Right forelimb (tissue), 1 donor: ENCODE measurements around the gene ZFYVE9.
"Not testable (repeated sequence)": the region's sequence is repeated elsewhere in the genome, so short reads cannot be mapped to it uniquely, and the experiment has no call there.

ENCODE experiments used
- DNase-seq: peaks from one replicate; pipeline ENCODE4 v3.0.0-alpha.2; 2018

ZFYVE9 gene, protein sequence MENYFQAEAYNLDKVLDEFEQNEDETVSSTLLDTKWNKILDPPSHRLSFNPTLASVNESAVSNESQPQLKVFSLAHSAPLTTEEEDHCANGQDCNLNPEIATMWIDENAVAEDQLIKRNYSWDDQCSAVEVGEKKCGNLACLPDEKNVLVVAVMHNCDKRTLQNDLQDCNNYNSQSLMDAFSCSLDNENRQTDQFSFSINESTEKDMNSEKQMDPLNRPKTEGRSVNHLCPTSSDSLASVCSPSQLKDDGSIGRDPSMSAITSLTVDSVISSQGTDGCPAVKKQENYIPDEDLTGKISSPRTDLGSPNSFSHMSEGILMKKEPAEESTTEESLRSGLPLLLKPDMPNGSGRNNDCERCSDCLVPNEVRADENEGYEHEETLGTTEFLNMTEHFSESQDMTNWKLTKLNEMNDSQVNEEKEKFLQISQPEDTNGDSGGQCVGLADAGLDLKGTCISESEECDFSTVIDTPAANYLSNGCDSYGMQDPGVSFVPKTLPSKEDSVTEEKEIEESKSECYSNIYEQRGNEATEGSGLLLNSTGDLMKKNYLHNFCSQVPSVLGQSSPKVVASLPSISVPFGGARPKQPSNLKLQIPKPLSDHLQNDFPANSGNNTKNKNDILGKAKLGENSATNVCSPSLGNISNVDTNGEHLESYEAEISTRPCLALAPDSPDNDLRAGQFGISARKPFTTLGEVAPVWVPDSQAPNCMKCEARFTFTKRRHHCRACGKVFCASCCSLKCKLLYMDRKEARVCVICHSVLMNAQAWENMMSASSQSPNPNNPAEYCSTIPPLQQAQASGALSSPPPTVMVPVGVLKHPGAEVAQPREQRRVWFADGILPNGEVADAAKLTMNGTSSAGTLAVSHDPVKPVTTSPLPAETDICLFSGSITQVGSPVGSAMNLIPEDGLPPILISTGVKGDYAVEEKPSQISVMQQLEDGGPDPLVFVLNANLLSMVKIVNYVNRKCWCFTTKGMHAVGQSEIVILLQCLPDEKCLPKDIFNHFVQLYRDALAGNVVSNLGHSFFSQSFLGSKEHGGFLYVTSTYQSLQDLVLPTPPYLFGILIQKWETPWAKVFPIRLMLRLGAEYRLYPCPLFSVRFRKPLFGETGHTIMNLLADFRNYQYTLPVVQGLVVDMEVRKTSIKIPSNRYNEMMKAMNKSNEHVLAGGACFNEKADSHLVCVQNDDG (N-terminal part only)

DNA sequence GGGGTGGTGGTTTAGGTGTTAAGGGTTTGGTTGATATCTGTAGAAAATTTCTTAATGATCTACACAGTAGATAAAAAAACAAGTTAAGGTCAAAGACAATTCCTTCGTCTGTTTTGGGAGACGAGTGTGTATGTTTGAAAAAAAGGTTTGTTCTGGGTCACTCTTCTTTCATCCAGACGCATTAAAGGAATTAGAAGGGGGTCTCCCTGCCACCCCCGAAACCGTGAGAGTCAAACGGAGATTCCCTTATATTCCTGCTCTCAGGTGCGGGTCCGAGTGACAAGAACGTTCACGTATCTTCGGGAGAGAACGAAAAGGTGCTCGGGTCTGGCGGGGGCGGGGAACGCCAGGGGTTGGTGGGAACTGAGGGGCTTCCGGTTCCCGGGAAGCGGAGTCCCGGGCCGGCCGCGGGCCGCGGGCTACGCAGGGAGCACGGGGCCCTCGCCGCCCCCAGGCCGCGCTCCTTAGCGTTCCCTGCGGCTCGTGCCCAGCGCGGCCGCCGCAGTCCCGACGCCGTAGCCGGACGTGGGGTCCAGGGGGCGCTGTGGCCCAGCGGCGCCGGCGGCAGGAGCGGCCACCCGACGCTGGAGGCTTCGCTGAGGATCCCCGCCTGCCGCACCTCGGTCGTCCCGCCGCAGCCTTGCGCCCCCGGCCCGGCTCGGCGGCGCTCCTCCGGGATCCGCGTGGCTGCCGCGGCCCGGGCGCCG, at the start of gene ZFYVE9:
Gene ZFYVE9 (plus strand): TSS at position 577 of the 707 bp plus-strand sequence. CDS start 91,118 bp downstream, outside the sequence.
- peak; percentile 85 for DNase-seq

DNA sequence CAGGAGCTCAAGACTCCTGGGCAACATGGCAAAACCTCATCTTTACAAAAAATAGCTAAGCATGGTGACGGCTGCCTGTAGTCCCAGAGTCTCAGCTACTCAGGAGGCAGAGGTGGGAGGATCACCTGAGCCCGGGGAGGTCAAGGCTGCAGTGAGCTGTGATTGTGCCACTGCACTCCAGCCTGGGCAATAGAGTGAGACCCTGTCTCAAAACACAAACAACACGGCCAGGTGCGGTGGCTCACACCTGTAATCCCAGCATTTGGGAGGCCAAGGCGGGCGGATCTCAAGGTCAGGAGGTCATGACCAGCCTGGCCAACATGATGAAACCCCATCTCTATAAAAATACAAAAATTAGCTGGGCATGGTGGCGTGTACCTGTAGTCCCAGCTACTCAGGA, 47.6 kb upstream of the ZFYVE9 start:
- not testable (repeated sequence) for DNase-seq

DNA sequence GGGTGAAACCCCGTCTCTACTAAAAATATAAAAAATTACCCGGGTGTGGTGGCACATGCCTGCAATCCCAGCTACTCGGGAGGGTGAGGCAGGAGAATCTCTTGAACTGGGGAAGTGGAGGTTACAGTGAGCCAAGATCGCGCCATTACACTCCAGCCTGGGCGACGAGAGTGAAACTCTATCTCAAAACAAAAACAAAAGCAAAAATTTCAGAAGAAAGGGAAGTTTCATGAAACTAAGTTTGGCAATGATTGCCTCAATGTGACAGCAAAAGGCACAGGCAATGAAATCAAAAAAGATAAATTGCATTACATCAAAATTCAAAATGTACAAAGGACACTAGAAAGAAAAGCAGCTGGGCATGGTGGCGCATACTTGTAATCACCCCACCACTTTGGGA, 45.7 kb upstream of the ZFYVE9 start:
- no peak for DNase-seq

DNA sequence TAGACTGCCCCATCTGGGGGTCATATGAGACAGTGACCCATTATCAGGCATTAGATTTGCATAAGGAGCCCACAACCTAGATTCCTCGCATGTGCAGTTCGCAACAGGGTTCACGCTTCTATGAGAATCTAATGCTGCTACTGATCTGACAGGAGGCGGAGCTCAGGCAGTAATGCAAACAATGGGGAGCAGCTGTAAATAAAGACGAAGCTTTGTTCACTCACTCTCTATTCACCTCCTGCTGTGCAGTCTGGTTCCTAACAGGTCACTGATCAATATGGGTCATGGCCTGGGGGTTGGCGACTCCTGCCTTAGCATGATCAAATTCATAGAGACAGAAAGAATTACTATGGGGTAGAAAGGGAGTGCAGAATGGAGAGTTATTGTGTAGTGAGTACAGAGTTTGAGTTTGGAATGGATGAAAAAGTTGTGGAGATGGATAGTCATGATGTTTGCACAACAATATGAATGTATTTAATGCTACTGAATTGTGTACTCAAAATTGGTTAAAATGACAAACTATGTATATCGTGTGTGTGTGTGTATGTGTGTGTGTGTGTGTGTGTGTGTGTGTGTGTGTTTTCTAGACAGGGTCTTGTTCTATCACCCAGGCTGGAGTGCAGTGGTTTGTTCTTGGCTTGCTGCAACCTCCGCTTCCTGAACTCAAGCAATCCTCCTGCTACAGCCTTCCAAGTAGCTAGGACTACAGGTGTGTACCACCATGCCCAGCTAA, 43.6 kb upstream of the ZFYVE9 start:
- no peak for DNase-seq

DNA sequence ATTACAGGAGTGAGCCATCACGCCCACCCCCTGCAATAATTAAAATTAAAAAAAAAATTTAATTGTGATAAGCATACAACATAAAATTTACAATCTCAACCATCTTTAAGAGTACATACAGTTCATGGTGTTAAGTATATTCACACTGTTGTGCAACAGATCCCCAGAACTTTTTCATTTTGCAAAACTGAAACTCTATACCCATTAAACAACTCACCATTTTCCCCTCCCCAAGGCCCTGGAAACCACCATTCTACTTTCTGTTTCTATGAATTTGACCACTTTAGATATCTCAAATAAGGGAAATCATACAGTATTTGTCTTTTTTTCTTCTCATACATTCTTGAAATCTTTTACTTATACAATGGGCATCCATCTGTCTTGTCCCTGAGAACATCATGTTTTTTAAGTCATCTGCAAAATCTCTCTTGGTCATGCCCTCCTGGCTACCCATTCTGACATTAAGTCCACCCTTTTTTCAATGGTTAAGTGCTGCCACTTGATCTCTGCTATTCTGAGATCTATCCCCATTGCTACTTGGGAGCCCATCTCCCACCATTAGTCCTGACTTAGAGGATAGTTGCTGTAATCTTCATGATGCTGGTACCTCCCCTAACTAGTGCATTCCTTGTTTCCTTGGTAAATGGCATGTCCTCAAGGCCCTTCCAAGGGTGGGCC, 39.4 kb upstream of the ZFYVE9 start:
- DNase-seq, result no peak

DNA sequence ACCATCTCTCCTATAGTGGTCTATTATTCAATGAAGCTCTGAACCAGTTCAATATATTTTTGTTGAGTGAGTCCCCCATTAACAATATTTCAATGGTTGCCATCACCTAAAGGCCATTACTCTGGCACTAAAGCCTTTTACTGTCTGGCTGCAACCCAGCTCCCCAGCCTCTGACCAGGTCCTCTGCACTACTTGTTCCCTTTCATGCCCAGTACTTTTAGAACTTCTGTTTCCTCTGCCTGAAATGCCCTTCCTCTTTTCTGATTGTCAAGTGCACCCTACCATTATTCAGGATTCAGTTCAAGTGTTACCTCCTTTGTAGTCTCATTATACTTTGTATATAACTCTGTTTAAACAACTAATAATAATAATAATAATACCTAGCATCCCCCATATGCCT, 30.4 kb upstream of the ZFYVE9 start:
- no peak for DNase-seq

DNA sequence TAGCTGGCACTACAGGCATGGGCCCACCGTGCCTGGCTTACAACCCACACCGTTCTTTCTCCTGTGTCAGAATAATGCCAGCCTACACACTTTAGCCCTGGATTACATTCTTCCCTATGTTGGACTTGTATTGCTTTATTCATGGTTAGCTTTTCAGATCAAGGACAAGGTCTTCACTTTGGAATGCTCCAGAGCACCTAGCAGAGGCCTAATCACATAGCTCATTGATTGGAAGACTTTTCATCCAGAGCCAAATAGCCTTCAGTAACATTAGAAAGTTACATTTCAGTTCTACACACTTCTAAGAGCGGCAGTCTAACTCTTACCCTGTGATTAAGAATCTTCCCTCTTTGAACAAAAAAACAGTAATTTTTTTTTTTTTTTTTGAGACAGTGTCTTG, 29.4 kb upstream of the ZFYVE9 start:
- DNase-seq, result no peak

DNA sequence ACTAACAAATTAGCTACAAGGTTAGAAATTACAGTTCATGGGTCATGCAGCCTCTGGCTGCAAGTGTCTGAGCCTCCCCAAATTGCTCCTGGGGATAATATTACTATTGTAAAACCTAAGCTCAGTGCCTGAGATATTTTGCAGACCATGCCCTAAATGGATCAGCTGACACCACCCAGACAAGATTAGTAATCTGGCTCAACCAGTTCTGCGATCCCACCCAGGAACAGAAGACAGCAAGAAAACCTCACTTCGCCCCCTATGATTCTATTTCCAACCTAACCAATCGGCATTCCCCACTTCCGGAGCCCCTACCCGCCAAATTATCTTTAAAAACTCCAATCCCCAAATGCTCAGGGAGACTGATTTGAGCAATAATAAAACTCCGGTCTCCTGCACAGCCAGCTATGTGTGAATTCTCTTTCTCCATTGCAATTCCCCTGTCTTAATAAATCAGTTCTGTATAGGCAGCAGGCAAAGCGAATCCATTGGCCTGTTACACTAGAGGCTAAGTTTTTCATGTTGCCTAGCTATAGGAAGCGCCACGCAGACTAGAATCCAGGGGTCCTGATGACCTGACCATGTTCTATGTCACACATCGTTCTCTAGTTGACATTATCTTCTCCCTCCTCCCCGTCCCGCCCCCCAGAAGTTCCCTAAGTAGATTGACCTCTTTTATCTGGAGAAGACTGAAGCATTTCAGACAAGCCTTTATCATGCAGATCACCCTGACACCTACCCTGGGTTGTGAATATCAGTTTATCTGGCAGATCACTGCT, 22.4 kb upstream of the ZFYVE9 start:
- no peak for DNase-seq

DNA sequence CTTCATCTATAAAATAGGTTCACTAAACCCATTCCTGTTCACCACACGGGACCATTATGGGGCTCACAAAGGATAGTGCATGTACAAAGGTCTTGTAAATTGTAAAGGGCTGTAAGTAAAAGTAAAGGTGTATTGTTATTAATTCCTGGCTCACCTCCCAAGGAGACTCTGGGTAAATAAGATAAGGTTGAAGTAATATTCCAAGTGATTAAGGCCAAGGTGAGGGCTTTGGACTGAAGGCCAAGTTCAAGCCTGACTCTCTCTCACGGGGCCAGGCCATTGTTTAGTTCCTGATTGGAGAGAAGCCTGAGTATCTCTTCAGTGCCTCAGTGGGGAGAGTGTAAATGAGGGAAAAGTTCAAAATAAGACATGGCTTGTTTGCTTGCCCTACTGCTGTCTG, 19.5 kb upstream of the ZFYVE9 start:
- no peak for DNase-seq

DNA sequence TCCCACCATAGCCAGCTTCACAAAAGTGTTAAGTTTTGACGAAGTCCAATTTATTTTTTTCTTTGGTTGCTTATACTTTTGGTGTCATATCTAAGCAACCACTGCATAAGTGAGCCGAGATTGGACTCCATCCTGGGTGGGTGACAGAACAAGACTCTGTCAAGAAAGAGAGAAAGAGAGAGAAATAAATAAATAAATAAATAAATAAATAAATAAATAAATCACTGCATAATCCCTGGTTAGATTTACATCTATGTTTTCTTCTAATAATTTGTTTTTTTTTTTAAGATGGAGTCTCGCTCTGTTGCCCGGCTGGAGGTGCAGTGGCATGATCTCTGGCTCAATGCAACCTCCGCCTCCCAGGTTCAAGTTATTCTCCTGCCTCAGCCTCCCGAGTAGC, 18.3 kb upstream of the ZFYVE9 start:
- no peak for DNase-seq

DNA sequence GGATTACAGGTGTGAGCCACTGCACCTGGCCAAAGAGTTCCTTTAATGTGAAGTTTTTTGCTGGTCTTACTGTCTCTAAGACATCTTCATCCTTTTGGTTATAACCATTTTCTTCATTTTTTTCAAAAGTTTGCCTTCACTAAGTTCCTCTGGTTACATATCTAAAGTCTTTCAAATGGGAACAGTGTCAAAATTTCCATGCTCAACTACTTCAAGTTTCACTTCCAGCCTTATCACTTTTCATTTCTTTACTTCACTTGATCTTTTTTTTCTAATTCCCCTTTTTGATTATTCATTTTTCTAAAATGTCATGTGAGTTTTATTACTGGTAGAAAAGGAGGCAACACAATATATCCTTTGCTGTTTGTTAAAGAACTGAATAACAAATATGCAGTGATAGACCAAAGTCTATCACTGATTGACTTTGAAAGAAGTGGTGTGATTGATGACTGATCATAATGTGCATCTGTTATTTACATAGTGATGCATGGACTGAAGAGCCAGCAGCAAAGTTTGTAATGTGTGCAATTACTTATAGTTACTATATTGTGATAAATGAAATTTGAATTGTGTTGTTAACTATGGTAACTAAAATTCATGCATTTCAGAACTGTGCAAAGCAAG, 16.0 kb upstream of the ZFYVE9 start:
- no peak for DNase-seq

DNA sequence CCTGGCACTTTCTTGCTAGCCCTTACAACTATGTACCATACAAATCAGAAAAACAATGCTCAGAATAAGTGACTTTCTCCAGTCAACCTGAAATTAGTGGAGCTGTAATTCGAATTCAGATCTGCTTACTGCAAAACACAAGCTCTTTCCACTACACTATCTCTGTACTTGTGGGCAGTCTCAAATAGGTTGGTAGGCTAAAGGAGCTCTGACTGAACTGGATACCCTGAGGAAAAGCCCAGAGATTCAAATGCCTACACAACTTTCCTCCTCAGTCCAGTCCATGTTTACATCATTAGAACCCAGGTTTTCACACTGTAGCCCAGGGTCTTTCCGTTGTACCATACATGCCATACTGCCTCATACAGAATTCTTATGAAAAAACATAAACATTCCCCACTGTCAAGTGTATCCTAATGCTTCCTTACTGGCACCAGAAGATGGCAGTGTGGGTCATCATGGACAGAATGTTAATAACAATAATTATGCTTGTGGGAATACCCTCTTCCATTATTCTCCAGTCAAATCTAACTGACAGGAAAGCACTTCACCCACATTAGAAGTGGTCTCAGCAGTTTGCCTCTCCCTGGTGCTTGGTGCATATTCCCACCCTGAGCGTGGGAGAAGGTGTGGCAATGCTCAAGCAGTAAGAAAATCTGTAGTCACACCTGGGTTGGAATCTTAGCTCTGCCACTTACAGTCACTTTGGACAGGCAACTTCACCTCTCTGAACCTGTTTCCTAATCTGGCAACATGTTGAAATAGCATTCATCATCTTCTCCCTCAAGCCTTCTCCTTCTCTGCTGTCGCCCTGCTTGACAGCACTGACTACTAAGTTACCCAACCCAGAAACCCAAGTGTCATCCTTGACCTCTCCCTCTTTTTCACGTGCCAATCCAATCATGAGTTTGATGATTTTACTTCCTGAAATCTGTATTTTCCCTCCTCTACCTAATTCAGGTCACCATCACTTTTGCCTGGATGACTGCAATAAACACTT, 14.4 kb upstream of the ZFYVE9 start:
- no peak for DNase-seq

DNA sequence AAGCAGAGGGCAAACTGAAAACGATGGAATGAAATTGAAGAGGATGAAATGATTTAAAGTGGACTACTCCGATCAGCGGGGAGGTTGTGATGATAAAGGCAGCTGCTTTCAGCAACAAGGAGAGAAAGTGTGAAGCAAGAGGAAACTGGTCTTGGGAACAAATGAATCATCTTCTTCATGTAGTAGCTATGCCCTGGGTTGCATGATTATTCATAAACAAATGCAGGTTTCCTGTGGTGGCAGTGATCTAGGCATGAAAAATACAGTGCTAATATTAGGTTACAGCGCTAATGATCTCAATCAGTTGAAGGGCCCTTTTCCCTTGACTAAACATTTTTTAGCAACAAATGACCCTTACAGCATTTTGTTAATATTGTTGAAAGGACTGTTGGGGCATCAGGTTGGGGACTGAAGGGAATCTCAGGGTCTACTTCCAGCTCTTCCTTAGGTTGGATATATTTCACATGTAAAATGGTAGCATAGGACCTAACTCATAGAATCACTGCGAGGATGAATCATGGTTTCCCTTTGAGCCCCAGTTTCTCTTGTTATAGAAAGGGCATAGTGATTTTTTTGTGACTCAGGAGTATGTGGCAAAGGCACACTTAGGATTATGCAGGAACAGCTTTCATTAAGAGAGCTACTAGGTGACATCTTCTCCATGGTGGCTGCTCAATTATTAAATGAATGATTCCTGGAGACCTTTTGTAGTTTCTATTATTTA, 1.9 kb upstream of the ZFYVE9 start:
- DNase-seq, result no peak

DNA sequence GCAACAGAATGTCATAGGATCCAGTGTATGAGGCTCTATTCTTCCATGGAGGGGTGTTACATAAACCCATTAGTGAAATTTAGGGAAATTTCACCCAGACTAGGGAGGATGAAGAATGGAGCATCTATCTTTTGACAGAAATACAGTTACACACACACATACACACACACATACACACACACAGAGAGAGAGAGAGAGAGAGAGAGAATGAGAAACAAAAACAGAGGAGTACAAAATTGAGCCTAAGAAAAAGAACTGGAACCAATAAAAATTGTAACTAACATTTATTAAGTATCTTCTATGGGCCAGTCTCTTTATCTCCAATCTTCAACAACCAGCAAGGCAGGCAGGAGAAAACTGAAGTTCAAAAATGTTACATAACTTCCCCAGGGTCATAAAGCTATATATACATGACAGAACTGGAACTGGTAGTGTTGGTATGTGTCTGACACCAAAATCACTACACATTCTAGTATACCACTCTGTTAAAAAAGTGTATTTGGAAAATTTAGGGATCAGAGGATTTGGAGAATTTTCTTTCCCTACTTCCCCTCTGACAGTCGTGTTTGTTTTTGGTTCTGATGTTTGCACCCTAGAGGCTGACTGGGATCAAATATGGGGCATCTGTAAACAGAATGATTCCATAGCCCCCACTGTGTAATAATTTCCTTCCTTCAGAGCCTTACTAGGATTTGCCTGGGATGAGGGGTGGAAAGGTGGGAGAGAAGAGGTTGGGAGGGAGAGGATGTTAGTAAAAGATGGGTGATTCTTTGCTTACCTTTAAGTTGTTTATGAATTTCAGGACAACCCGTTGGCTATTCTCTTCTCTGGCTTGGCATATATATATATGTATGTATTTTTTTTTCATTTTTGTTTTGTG, 1.0 kb upstream of the ZFYVE9 start:
- DNase-seq, result no peak

DNA sequence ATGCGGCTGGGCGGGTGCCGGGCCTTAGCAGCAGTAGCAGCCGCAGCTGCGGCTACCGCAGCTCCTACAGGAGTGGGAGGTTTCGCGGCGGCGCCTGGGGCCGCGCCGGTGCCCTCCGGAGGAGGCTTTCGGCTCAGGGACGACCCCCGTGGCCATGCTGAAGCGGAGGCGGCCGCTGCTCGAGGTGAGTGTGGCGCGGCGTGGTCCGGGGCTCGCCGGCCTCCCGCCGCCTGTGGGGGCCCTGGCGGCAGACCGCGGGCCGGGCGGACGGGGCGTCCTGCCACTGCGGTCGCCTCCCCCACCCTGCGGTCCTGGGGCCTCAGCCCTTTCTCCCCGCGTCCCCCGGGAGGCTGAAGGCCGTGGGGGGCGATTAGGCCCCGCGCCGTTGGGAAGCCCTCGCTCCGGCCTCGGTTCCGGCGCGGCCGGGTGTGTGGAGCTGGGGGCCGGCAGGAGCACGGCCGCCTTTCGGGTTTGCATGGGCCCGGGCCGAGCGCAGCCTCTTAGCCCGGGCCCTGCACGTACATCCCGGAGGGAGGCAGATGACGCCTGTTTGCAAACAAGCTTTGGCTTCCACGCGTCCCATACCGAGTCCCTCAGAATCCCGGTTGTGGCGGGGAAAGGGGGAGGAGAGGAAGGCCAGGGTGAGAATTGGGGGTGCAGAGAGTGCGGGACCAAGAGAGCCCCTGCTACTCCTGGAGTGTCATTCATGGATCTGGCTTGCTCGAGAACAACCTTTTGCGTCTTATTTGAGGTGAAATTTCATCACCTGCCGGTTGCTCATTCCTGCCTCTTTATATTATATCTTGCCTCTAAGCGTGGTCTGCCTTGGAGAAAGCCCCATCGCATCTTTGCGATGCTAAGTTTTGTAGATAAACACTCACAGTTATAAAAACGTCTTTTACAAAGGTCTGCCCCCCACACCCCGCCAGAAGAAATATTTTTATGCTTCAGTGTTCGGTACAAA, 613 bp downstream of the ZFYVE9 start:
- peak; percentile 80 for DNase-seq

DNA sequence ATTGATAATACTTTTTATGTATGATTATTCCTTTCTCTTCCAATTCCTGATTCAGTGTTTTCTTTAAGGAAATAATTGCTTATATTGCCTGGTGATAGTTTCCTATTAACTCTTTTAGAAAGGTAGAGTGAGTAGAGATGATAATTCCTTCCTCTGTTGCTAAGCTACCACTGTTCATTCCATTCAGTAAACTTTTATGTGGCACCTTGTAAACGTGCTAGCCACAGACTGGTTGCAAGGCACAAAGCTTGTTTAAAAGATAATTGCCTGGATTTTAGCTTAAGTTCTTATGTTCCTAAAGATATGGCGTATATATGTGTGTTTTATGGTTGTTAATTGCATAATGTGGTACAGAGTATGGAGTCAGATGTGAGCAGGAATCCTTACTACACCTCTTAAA, 3.2 kb downstream of the ZFYVE9 start:
- DNase-seq, result no peak
